Activated CD8-positive, alpha-beta memory T cell treated with anti-CD3 and anti-CD28 coated beads, Interleukin-2, amount 50 U/mL, for 1 hour (primary cell): ENCODE measurements around the gene RHNO1.

Source experiments
- DNase-seq: peaks from one replicate; pipeline ENCODE4 v3.0.0-alpha.2; 2020; ENCODE audit errors: extremely low read depth

The RHNO1 gene

DNA sequence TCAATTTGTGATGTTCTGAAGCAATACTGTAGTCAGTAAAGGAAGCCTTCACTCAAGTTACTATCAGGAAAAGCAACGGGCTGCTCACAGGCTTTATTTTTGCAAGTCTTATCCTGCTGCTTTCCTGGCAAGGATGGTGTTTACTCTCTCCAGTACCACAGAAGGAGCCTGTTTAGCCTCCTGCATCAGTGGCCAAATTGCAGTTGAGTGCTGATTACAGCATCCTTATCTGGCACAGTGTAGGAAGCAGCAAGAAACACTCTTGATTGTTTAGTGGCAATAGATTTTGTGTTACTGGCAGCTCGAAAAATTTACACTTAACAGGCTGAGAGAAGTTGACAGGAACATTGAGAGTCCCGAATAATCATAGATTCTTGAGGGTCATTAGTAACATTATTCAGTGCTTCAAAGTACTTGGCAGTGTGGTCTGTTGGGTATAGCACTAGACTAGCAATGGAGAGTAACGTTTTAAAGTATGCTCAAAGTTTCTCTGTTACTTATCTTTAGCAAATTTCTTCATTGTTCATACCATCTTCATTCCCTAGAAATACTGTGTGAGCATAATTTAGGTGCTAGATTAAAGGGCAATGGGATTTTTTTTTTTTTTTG, 25.4 kb downstream of the RHNO1 start:
- DNase-seq: no peak

- DNase-seq: no peak
These were observed 27.2 kb downstream of the RHNO1 start for GRCh38 chr12:2904260-2904659.

DNA sequence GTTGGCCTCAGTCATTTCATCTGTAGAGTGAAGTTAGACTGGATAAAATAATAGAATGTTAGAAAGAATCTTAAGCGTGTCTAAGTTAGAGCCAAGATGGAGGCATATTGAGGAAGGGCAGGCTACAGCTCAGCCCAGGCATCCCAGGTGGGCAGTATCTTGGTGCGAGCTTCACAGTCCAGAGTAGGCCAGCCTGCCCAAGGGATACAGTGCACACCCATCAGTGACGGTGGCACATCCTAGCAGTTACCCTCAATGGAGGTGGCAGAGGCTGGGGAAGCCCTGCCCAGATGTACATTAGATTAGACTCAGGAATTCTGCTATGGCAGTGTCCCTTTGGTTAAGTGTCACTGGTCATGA, 35.2 kb downstream of the RHNO1 start:
- DNase-seq: no peak

GRCh38 chr12:2919249-2919648, 42.2 kb downstream of the RHNO1 start:
- DNase-seq: no peak

DNA sequence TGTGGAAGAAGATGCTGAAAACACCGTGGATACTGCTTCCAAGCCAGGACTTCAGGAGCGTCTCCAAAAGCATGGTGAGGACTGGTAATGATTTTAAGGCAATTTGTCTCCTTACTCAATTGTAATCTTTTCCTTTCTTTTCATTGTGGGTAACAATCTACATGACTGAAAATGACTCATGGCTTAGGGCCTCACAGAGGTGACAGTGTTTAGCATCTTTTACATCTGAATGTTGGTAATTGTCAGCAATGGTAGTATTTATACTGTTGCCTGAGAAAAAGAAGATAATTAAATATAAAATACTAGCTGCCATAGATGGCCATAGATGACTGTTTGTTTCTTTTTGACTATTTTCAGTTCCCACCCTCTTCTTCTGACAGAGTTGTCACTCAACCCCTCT, 45.3 kb downstream of the RHNO1 start:
- DNase-seq: no peak

DNA sequence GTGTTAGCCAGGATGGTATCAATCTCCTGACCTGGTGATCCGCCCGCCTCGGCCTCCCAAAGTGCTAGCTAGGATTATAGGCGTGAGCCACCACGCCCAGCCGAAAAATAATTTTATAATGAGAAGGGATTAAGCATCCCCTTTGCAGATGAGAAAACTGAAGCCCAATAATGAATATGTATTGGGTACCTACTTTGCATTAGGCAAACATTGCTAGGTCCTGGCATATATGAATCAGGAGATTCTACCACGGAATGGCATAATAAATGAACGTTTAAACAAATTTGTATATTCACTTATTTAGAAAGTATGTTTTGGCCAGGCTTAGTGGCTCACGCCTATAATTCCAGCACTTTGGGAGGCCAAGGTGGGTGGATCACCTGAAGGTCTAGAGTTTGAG, 46.0 kb downstream of the RHNO1 start:
- DNase-seq: no peak

DNA sequence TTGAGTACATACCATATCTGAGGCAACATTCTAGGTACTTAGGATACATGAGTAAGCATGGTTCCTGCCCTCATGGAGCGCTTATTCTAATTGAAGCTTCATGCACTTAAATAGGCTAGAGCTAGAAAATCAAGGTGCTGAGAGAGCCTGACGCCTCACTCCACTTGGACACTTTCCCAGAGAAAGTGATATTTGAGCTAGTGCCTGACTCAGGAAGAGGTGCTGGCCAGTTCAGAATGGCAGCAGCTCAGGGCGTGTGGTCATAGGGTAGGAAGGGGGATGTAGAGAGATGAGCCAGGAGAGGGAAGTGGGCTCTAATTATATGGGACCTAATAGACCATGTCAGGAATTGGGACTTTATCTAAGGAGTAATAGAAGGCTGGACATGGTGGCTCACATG, 47.0 kb downstream of the RHNO1 start:
- no peak for DNase-seq

GRCh38 chr12:2925322-2925995, 48.4 kb downstream of the RHNO1 start:
- no peak for DNase-seq

- no peak for DNase-seq
These were observed 53.8 kb downstream of the RHNO1 start for GRCh38 chr12:2930865-2931264.

DNA sequence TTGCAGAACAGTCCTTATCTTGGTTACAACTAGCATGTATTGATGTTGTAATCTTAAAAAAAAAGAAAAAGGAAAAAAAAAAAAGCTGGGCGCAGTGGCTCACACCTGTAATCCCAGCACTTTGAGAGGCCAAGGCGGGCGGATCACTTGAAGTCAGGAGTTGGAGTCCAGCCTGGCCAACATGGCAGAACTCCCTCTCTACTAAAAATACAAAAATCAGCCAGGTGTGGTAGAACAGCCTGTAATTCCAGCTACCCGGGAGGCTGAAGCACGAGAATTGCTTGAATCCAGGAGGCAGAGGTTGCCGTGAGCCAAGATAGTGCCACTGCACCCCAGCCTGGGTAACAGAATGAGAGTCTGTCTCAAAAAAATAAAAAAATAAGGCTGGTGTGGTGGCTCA, 56.6 kb downstream of the RHNO1 start:
- DNase-seq: no peak

DNA sequence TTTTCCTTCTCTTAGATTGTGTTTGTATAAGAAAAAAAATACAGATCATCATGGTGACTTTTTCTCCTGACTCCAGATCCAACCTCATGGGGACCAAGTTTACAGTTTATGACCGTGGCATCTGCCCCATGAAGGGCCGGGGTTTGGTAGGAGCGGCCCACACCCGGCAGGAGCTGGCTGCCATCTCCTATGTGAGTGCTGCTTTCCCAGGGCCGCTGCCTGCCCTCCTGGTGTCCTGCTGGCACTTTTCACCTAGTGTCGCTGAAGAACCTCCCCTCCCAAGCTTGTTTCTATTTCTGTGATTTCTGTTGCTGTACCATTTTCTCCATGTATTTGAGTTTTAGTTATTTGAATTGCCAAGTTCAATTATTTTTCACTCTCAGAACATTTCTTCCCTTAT, 57.3 kb downstream of the RHNO1 start:
- DNase-seq: no peak

- no peak for DNase-seq
These were observed 59.3 kb downstream of the RHNO1 start for GRCh38 chr12:2936301-2936700.

- DNase-seq: no peak
These were observed 60.5 kb downstream of the RHNO1 start for GRCh38 chr12:2937500-2937899.
